Astrocyte of the spinal cord (primary cell): ENCODE results near the gene GOLPH3L.

Experiments
- DNase-seq: peaks from one replicate; pipeline ENCODE4 v3.0.0; 2011; ENCODE audit warnings: low read depth, low spot score
- H3K4me3 ChIP-seq: 2 replicates; pipeline ENCODE4 v1.5.1; 2011; ENCODE audit warnings: low read depth, mild to moderate bottlenecking, low read length, moderate library complexity
- CTCF ChIP-seq: IDR thresholded peaks from 2 replicates; pipeline ENCODE4 v1.5.1; 2012; ENCODE audit warnings: low read depth, mild to moderate bottlenecking, low read length, inconsistent platforms
- in situ Hi-C: cut with HindIII; loops from 2 replicates; pipeline ENCODE4 v1.10.0; 2017; ENCODE audit warnings: low sequenced_read_pairs

GOLPH3L gene

DNA sequence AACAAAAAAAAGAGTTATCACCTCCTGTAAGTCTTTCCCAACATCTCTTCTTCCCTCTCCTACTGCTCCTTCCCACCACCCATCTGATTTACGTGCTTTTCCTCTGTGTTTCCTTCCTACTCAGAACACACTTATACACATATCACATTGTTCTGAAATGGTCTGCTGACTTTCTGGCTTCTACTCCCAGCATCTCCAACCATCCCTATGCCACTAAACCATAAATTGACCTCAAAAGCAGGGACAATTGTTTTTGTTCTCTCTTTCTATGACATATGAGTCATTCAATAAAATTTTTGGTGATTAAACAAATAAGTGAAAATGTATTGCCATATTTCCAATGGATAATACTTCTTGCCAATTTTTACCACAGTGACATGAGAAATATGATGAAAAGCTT lies 8.2 kb downstream of the GOLPH3L start:
- no peak overlapping the region for H3K4me3 ChIP-seq
- in situ Hi-C loops = no loop called here
- DNase-seq = no peak
- TF ChIP-seq CTCF = no peak

- TF ChIP-seq CTCF = no peak
- DNase-seq = no peak
- H3K4me3 ChIP-seq = no peak overlapping the region
- in situ Hi-C loops = no loop called here
Observed at GRCh38 chr1:150686275-150686674, 10.7 kb downstream of the GOLPH3L start.

- DNase-seq = no peak
- no peak for TF ChIP-seq CTCF
- in situ Hi-C loops = no loop called here
- H3K4me3 ChIP-seq = no peak overlapping the region
Observed at GRCh38 chr1:150683914-150684313, 13.0 kb downstream of the GOLPH3L start.

DNA sequence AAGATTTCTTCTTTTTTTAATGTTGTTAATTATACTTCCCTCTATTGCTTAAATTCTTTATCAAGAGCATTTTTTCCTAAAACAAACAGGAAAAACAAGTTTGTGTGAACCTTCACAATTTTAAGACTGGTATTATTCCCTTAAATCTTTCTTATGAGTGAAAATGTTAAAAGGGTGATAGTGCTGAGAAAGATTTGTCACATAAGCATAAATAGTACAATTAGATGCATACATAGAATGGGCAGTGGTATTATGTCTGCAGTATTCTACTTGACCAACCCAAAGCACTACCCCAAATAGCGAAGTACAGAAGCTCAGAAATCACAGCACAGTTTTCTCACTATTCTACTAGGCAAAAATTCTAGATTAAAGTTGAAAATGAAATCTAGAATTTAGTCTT lies 18.0 kb downstream of the GOLPH3L start:
- in situ Hi-C loops = no loop called here
- DNase-seq = no peak
- TF ChIP-seq CTCF = no peak
- no peak overlapping the region for H3K4me3 ChIP-seq

DNA sequence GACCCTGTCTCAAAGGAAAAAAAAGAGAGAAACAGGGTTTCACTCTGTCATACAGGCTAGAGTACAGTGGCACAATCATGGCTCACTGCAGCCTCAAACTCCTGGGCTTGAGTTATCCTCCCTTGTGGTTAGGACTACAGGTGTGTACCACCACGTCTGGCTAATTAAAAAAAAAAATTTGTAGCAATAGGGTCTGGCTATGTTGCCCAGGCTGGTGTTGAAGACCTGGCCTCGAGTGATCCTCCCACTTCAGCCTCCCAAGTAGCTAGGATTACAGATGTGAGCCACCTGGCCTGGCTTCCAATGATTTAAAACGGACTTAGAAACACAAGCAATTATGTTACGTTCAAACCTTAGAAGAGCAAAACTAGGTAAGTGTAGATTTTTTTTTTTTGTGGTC lies 22.1 kb downstream of the GOLPH3L start:
- no peak overlapping the region for H3K4me3 ChIP-seq
- TF ChIP-seq CTCF = no peak
- no peak for DNase-seq
- in situ Hi-C loops = no loop called here

DNA sequence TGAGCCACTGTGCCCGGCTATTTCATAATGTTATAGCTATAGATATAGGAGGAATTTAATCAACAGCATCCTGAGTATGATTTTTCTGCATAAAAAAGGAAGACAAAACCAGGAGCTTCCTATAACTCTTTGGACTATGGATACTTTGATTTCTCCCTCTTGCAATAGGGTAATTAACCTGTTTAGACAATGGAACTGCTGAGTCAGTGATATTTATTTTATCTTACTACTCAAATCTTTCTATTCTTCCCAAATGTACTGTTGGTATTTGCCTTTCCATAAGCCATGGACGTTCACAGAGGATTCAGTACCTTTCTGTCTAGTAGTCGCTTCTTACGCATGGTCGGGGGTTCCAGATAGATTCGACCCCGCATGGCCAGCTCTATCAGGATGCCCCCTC lies 33.6 kb downstream of the GOLPH3L start:
- H3K4me3 ChIP-seq = no peak overlapping the region
- no peak for DNase-seq
- no peak for TF ChIP-seq CTCF
- in situ Hi-C loops = no loop called here

DNA sequence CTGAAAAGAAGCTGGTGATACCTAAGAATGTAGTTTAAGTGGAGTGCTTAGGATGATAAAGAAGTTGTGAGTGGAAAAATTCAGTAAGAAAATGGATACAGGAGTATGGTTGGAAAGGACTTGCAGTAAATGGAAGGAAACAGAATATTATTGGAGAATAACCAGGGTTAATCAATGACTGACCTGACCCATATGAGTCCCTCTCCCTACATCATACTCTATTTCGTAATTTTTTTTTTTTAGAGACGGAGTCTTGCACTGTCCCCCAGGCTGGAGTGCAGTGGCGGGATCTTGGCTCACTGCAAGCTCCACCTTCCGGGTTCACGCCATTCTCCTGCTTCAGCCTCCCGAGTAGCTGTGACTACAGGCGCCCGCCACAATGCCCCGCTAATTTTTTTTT lies 34.1 kb downstream of the GOLPH3L start:
- DNase-seq = no peak
- no peak for TF ChIP-seq CTCF
- in situ Hi-C loops = no loop called here
- H3K4me3 ChIP-seq = no peak overlapping the region
